ENCODE results near the gene CEMIP.
A peak's percentile ranks its signal among the peaks of the same experiment; 100 is the strongest.
"Not testable (repeated sequence)": the region's sequence is repeated elsewhere in the genome, so short reads cannot be mapped to it uniquely, and the experiment has no call there.

CEMIP gene

DNA sequence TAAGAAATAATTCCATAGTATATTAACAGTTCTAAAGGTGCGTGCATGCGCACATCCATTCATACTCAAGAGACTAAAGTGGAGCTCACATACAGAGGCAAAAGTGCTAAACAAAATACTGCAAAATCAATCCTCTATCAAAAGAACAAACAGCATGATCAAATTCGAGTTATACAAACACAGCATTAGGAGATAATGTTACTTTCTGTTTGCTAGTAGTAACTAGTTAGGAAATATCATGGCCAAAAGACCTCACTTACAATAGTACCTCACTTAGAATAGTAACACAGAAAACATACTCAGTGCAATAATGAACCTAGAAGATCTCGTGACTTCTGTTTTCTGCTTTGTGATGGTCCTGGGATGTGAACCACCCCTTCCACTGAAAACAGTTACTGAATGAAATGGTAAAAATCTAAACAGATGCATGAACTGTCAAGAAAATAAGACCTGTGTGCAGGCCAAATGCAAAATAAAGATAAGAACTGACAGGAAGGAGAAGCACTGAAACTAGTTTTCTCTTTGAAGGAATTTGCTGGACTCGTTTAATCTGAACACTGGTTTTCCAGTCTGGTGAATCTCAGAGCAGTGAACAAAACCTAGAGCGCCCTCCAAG is 20.9 kb upstream of the CEMIP start:
- no peak for DNase-seq (ENCODE audit: low read depth in 2 of 2)

DNA sequence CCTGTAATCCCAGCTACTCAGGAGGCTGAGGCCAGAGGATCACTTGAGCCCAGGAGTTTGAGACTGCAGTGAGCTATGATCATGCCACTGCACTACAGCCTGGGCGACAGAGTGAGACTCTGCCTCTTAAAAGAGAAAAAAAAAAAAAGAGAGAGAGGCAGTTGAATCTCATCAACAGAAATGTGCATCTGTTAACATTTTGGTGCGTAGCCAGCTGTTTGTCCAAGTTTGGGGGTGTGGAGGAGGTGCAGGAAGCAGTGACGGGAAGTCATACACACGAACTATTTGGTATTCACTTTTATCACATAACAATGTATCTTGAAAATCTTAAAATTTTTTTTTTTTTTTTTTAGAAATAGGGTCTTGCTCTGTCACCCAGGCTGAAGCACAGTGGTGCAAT is 18.2 kb upstream of the CEMIP start:
- no peak for DNase-seq (ENCODE audit: low read depth in 2 of 2)

DNA sequence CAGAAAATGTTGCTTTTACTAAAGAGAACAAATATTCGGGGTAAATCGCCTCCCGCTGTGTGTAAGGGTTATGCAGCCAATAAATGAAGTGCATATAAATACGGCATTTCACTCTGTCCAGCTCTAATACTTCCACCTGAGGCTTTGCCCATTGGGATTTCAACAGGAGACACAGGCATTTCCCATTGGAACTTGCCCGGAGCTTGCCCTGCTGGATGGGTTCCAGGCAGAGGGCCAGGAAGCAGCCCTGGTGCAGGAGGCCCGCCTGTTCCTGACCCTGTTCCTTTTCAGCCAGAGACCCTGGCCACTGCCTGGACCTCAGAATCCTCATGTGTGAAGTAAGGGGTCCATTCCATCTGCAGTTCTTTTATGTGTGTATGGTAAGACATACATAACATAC is 17.4 kb upstream of the CEMIP start:
- no peak for DNase-seq (ENCODE audit: low read depth in 2 of 2)

DNA sequence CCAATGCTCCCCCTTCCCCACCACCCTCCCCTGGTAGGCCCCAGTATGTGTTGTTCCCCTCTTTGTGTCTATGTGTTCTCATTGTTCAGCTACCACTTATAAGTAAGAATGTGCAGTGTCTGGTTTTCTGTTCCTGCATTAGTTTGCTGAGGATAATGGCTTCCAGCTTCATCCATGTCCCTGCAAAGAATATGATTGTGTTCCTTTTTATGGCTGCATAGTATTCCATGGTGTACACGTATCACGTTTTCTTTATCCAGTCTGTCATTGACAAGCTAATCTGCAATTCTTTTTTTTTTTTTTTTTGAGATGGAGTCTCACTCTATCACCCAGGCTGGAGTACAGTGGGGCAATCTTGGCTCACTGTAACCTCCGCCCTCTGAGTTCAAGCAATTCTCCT is 15.9 kb upstream of the CEMIP start:
- not testable (repeated sequence) for DNase-seq (ENCODE audit: low read depth in 2 of 2)

DNA sequence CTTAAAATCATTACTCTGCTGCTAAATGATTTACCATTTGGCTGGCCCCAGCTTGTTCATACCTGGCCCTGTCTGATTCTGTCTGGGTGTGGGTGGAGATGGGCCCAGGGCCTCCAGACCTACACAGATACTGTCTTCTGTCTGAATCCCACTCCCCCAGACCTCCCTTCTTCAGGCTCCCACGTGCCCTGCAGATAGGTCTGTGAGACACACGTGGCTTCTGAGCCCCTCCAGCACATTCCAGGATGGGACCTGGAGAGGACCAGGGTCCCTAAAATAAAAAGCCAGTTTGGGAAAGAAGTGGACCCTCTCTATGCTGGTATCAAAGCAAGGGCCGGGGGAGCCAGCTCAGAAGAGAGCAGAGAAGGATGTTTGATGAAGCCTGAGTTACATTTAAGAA is 14.6 kb upstream of the CEMIP start:
- DNase-seq (ENCODE audit: low read depth in 2 of 2): no peak

DNA sequence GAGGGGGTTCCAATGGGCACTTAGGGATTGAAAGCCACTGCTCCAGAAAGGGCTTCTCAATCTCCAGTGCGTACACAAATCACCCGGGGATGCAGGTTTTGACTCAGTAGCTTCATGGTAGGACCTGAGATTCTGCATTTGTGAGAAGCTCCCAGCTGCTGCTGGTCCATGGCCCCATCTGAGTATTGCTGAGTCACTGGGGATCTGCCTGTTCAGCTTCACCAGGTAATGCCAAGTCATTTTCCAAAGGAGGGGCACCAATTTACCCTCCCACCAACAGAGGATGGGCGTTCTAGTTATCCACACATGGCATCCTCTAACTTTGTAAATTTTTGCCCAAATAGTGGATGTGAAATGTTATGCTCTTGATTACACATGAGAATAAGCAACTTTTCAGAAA is 12.9 kb upstream of the CEMIP start:
- no peak for DNase-seq (ENCODE audit: low read depth in 2 of 2)

DNA sequence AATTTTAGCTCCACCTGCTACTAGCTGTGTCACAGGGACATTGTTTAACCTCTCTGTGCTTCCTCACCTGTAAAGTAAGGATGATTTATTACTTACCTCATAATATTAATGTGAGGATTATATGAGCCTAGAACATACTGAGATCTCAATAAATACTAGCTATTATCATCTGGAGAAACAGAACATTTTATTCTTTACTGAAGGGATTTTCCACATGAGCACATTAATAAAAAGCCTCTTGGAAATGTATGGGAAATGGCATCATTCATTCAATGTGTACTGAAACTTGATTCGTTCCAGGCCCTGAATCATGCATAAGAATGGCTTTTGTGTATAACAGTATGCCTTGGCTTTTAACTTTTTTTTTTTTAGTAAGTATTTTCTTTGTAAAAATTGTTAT is 11.0 kb upstream of the CEMIP start:
- DNase-seq (ENCODE audit: low read depth in 2 of 2): no peak

DNA sequence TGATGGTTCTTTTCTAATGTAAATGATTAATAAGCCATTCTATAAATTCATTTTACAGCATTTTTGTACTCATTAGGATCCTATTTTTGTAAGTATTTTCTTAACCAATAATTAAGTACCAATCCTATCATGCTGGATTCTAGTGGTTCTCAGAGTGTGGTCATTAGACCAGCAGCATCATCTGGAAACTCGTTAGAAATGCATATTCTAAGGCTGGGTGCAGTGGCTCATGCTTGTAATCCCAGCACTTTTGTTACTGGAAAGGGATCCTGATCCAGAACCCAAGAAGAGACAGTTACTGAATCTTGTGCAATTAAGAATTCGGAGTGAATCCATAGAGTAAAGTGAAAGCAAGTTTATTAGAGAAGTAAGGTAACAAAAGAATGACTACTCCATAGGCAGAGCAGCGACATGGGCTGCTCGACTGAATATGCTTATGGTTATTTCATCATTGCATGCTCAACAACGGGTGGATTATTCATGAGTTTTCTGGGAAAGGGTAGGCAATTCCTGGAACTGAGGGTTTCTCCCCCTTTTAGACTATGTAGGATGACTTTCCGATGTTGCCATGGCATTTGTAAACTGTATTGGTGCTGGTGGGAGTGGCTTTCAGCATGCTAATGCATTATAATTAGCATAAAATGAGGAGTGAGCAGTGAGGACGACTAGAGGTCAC is 9.9 kb upstream of the CEMIP start:
- no peak for DNase-seq (ENCODE audit: low read depth in 2 of 2)

DNA sequence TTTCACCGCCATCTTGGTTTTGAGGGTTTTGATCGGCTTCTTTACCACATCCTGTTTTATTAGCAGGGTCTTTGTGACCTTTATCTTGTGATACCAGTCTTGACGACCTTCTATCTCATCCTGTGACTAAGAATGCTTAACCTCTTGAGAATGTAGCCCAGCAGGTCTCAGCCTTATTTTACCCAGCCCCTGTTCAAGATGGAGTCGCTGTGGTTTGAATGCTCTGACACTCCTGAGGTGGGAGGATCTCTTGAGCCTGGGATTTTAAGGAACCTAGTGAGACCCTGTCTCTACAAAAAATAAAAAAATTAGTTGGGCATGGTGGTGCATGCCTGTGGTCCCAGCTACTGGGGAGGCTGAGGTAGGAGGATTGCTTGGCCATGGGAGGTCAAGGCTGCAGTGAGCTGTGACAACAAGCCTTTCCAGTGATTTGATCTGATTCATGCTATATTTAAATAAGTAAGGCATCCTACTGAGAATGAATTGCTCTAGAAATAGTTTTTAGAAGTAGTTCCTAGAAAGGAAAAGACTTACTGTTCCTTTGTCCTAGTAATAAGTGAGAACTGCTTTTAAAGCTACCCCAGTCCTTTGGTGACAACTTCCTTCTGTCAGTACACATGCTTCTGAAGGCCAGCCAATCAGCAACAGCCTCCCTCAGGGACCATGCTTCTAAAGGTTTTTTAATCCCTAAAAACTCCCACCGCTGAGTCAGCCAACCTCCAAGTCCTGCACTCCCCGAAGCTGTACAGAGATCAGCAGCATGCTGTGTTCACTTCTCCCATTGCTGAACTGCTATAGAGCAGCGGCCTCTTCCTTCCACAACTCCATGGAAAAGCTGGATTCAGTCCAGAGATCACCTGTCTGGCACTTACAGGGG is 9.1 kb upstream of the CEMIP start:
- DNase-seq (ENCODE audit: low read depth in 2 of 2): no peak

DNA sequence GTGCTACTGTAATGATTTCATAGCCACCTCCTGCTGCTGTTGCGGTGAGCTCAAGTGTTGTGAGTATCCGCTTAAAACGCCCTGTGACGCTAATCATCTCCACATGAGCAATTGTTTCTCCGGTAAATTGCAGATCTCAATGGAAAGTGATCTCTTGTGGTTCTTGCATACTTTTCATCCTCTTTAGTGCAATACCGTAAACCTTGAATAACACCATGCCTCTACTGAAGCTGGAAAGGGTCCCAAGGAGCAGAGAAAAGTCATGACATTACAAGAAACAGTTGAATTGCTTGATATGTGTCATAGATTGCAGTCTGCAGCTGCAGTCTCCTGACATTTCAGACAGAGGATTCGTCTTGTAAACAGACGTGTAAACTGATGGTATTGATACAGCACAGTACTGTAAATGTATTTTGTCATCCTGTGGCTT is 6.0 kb upstream of the CEMIP start:
- no peak for DNase-seq (ENCODE audit: low read depth in 2 of 2)

DNA sequence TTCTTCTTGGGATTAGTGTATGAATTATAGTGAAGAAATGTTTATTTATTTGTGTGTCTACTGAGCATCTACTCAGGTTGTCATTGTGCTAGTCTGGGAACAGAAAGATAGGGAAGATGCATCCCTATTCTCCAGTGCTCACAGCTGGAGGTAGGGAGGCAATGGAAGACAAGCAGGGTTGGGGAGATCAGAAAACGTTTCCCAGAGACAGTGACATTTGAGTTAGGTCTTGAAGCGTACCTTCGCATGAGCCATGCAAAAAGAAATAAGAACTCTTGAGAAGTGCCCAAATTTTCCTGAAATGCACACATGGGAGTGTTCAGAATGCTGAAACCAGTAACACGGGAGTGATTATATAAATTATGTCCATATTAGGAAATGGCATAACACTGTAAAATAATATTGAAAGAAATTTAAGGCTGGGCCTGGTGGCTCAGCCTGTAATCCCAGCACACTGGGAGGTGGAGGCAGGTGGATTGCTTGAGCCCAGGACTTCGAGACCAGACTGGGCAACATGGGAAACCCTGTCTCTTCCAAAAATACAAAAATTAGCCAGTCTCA is 5.3 kb upstream of the CEMIP start:
- no peak for DNase-seq (ENCODE audit: low read depth in 2 of 2)

DNA sequence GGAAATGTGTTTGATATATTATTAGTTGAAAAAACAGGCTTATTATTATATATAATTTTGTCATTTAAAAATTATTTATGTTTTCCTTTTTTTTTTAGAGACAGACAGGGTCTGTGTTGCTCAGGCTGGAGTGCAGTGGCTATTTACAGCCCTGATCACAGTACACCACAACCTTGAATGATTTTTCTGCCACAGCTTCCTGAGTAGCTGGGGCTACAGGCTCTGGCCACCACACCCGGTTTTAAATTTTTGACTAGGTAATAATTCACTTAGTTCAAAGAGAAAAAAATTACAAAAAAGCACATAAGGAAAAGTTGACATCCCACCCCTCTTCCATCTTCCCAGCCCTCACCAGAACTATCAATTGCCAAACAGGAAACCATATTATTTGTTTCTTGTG is 4.7 kb upstream of the CEMIP start:
- DNase-seq (ENCODE audit: low read depth in 2 of 2): no peak

DNA sequence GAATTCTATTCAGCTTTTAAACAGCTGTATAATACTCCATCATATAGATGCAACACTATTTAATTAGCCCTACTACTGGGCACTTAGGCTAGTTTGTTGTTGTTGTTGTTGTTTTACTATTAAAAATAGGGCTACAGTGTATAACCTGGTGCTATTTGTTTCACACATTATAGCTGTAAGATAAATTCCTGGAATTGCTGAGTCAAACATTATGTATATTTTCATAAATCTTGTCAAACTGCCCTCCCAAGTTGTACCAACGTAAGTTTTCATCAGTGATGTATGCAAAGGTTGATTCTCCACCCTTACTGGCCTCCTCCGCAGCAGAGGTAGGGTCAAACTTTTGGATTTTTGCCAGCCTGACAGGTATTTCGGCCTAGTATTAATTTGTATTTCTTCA is 3.8 kb upstream of the CEMIP start:
- no peak for DNase-seq (ENCODE audit: low read depth in 2 of 2)

DNA sequence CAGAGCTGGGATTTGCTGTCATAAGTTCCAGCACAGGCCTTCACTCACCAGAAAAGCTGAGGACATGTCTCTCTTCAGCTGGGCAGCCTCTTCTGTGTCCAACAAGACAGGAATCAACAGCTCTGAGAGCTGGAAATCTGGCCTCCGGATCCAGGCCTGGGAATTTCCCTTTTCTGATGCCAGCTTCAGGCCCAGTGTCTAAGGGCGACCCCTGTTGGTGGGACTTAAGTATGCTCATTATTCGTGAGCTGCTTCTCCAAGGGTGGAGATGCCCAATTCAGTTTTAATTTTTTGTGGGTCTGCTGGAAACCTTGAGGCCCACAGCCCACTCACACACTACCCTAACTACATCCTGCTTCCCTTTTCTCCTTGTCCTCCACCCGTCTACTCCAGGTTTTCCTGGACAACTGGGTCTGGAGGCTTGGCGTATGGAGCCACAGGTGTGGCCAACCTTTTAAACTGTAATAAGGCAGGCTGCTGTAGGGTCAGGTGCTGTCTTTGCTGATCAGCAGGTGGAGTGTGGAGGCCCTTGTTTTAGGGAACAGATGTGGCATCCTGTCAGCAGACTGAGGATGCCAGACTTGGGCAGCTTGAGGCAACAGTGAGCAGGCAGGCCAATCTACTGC is 2.6 kb upstream of the CEMIP start:
- DNase-seq (ENCODE audit: low read depth in 2 of 2): peak; percentile 16 to 44

DNA sequence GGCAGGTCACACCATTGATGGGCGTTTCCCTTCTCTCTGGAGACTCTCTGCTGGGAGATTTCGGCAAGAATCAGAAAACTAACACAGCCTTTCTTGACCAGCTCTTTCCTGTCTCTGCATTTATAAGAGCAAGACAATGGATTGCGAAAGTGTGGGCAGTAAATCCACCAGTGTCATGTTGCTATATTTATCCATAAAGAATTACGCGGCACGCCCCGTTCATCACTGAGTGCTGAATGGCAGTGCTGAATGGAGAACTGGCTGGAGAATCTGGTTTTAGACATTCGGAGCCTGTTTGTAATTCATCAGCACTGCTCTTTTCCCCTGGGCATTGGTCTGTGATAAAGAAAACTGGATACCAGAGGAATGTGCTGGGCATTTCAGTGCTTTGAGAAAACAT is 2.0 kb upstream of the CEMIP start:
- DNase-seq (ENCODE audit: low read depth in 2 of 2): no peak

DNA sequence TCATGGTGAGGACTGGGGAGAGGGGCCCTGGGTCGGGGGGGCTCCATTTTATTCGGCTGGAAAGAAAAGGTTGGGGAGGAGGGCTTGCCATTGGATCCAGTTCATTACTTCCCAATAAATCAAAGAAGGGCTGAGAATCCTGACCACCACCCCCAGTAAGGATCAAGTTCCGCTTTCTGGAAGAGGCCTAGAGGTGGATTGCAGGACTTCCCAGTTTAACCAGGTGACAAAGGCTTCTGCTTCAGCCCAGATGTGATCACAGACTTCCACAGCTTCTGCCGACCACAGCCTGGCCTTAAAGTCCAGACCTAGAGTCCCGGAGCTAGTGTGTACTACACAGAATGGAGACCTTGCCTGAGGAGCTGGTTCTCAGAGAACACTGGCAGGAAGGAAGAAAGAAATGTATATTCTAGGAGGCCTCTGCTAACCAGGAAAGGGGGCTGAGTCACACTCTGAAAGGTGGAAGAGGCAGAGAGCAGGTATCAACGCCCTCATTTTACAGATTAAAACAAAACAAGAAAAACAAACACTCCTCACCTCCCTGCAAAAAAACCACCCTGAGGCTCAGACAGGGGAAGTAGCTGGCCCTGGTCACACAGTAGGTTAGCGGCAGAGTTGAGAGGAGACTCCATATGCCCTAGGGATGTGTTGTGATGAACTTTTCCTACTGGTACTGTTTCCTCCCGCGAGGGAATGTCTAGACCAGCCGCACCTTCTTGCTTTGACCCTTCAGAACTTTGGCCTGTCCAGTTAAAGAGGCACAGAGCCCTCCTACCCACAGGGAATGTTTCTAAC is 1.1 kb upstream of the CEMIP start:
- DNase-seq (ENCODE audit: low read depth in 2 of 2): no peak

DNA sequence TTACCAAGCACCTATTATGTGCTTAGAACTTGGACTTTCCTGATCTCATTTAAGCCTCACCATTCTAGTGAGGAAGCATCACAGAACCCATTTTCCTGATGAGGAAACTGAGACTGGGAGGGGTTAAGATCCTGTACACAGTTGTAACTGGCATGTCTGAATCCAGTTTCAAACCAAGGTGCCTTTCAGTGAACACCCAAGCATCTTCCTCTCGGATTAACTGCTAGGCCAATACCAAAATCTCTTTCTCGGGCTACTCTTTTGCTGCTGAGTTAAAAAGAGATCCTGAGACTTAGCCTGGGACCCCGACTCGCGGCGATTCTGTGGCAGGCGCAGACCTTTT is 578 bp upstream of the CEMIP start:
- no peak for DNase-seq (ENCODE audit: low read depth in 2 of 2)

DNA sequence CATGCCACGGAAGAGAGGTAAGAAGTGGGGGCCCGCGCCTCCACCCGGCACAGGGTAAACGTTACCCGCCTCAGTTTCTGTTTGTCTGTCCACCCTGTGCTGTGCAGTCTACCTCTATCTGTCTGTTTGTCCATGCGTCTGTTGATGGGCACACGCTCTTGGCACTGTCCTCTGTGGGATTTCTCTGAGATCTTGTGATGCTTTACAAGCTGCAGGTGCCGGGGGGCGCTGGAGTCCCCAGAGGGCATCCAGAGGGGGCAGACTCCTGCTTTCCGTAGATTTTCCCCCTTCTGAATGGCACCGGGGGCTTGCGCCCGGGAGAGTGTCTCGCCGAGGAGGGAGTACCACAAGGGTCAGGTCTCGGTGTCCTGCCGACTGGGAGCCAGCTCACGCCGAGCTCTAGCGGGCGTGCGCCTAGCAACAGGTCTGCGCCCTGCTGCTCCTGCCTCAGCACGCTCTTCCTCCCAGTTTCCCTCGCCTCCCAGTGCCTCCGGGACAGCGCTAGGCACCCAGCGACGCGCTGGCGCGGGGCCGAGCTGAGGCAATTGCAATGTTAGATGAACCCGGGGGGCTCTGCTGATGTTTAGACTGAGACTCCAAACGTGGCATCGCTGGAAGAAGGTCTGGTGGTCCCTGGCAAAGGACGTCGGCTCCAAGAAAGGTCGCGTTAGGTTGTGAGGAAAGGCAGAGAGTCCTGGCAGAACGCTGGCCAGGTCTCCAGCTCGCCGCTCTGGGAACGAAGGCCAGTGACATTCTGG is 667 bp downstream of the CEMIP start:
- no peak for DNase-seq (ENCODE audit: low read depth in 2 of 2)

DNA sequence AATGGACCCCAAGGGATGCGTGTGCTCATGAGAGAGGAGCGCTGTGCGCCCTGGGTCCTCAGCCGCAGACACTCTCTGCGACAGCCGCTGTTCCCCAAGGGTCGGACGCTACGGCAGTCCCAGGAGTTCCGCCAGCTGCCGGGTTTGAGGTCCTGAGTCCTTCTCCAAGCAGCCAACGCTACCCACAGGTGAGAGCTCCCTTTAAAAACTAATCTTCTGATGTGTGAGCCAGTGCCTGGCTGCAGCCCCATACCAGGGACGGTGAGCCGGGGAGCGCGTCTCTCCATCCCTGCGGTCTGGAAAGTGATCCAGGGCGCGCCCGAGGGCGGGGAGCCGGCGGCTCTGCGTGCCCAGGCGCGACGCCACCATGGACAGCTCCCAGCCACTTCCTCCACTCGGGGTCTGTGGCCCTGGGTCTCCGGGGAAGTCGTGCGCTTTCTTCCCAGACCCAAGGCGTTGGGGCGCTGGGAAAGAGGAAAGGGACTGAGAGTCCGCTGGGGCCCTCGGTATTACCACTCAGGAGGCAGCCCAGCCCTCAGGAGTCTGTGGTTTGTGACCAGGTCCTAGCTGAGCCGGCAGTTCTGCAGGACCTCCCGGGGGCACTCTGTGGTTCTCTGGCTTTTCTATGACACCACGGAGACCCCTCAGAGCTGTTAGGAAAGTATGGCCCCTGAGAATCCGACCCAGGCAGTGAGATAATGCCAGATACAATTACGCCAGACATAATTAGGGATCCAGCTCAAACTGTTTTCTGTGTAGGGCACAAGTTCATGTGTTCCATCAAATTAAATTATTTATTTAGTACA is 1.4 kb downstream of the CEMIP start:
- no peak for DNase-seq (ENCODE audit: low read depth in 2 of 2)

DNA sequence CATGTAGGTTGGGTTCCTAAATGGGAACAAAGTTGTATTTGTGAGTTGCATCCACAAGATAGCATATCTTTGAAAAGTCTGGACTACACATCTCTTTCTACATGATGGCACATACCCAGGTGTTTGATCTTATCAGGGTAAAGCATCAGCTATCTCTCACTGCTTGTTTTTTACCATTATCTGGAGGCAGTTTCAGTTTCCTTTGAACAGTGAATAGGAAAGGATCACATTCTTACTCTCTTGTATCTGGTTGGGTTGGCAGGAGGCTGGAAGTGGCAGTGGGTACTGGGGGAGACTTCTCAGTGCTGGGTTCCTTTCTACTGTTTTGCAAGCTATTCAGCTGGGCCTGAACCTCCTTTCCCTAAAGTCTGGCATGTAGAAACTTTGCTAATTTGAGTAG is 4.1 kb downstream of the CEMIP start:
- no peak for DNase-seq (ENCODE audit: low read depth in 2 of 2)
